IMR-90 (cell line): Measurements from ENCODE around the gene ADORA2A. TPM values are rescaled to one million over a fixed set of nuclear protein-coding genes. Genes with fewer than 3 reads are reported as not detected.

ENCODE experiments used
- ATAC-seq: fragments of 200-7000 bp; cut with Tn5 transposase; 2 replicates; pipeline ENCODE4 v1.9.1; 2020; ENCODE audit warnings: low read depth, mild to moderate bottlenecking, moderate library complexity
- BruUV-seq: library from RNA; stranded (reverse); fragments of 400-500 nt; replicated peaks from 2 replicates; lab custom pipeline; 2021; lab: Mats Ljungman, UMichigan
- CTCF ChIA-PET: fragments of 300-600 bp; formaldehyde crosslinking; extraction: SDS; loops from one replicate; lab custom pipeline; 2021; ENCODE audit warnings: antibody characterized with exemption; lab: Yijun Ruan, JAX
- POLR2A ChIA-PET: fragments of 300-600 bp; sonication (Branson Sonifier 250); formaldehyde crosslinking; loops from one replicate; lab custom pipeline; 2022; ENCODE audit warnings: antibody characterized with exemption; ENCODE audit not compliant: unreplicated experiment; lab: Charles Lee
- DNase-seq: peaks from one replicate; pipeline ENCODE4 v3.0.0; 2013
- H2AFZ ChIP-seq: replicated peaks from 2 replicates; pipeline ENCODE3; 2013; ENCODE audit warnings: low read length, mild to moderate bottlenecking; ENCODE audit not compliant: poor library complexity
- H2AK5ac ChIP-seq: 2 replicates; pipeline ENCODE4 v1.6.1; 2013; ENCODE audit warnings: low read depth, low read length, inconsistent platforms
- H2AK9ac ChIP-seq: replicated peaks from 2 replicates; pipeline ENCODE3; 2013; ENCODE audit warnings: mild to moderate bottlenecking, low read depth, low read length, moderate library complexity; ENCODE audit not compliant: poor library complexity
- H2BK120ac ChIP-seq: 2 replicates; pipeline ENCODE4 v1.6.1; 2013; ENCODE audit warnings: low read depth, low read length, inconsistent platforms
- H2BK15ac ChIP-seq: 3 replicates; pipeline ENCODE4 v1.6.1; 2013; ENCODE audit warnings: low read depth, low read length, inconsistent platforms
- H2BK20ac ChIP-seq: 2 replicates; pipeline ENCODE4 v1.6.1; 2013; ENCODE audit warnings: low read depth, mild to moderate bottlenecking, inconsistent platforms, low read length, moderate library complexity
- H2BK5ac ChIP-seq: 2 replicates; pipeline ENCODE4 v1.6.1; 2013; ENCODE audit warnings: mild to moderate bottlenecking, low read depth, low read length, inconsistent platforms; ENCODE audit not compliant: poor library complexity, severe bottlenecking
- H3K14ac ChIP-seq: replicated peaks from 2 replicates; pipeline ENCODE4 v1.6.1; 2013; ENCODE audit warnings: low read depth, low read length, inconsistent platforms
- H3K18ac ChIP-seq: 2 replicates; pipeline ENCODE4 v1.6.1; 2013; ENCODE audit warnings: low read depth, low read length, control low read depth
- H3K23ac ChIP-seq: 2 replicates; pipeline ENCODE4 v1.6.1; 2013; ENCODE audit warnings: low read depth, low read length, inconsistent platforms
- H3K27ac ChIP-seq: 2 replicates; pipeline ENCODE4 v1.5.1; 2013; ENCODE audit warnings: mild to moderate bottlenecking, control low read depth, low read length; ENCODE audit not compliant: insufficient read depth
- H3K27me3 ChIP-seq: 2 replicates; pipeline ENCODE4 v1.6.1; 2013; ENCODE audit warnings: low read length; ENCODE audit not compliant: control insufficient read depth, insufficient read depth
- H3K36me3 ChIP-seq: 2 replicates; pipeline ENCODE4 v1.6.1; 2013; ENCODE audit warnings: low read length, mixed read lengths; ENCODE audit not compliant: control insufficient read depth, insufficient read depth
- H3K4ac ChIP-seq: 2 replicates; pipeline ENCODE4 v1.6.1; 2013; ENCODE audit warnings: low read depth, low read length, inconsistent platforms
- H3K4me1 ChIP-seq: 2 replicates; pipeline ENCODE4 v1.6.1; 2013; ENCODE audit warnings: low read length, mixed read lengths; ENCODE audit not compliant: control insufficient read depth, insufficient read depth
- H3K4me2 ChIP-seq: 2 replicates; pipeline ENCODE4 v1.6.1; 2013; ENCODE audit warnings: low read depth, mild to moderate bottlenecking, control low read depth, low read length, moderate library complexity
- H3K4me3 ChIP-seq: 2 replicates; pipeline ENCODE4 v1.5.1; 2013; ENCODE audit warnings: low read depth, mild to moderate bottlenecking, control low read depth, low read length, moderate library complexity; ENCODE audit not compliant: insufficient read depth
- H3K56ac ChIP-seq: 2 replicates; pipeline ENCODE4 v1.6.1; 2013; ENCODE audit warnings: low read length, inconsistent platforms; ENCODE audit not compliant: insufficient read depth; ENCODE audit errors: extremely low read depth
- H3K79me1 ChIP-seq, 2 experiments: 2 replicates each; pipeline ENCODE4 v1.6.1; 2013; ENCODE audit warnings: low read length in 2 of 2, inconsistent platforms in 1 of 2, low read depth in 1 of 2
- H3K9ac ChIP-seq: 2 replicates; pipeline ENCODE4 v1.6.1; 2013; ENCODE audit warnings: low read depth, low read length, control low read depth
- H3K9me1 ChIP-seq: 2 replicates; pipeline ENCODE4 v1.6.1; 2013; ENCODE audit warnings: low read length, inconsistent platforms; ENCODE audit not compliant: insufficient read depth
- H3K9me3 ChIP-seq: 2 replicates; pipeline ENCODE4 v1.6.1; 2013; ENCODE audit warnings: low read length; ENCODE audit not compliant: control insufficient read depth, insufficient read depth
- H4K20me1 ChIP-seq: 2 replicates; pipeline ENCODE4 v1.6.1; 2013; ENCODE audit warnings: low read length, inconsistent platforms; ENCODE audit not compliant: insufficient read depth
- H4K5ac ChIP-seq: 2 replicates; pipeline ENCODE4 v1.6.1; 2013; ENCODE audit warnings: mild to moderate bottlenecking, low read depth, low read length, control low read depth
- H4K8ac ChIP-seq, 2 experiments: 2 replicates each; pipeline ENCODE4 v1.6.1; 2013; ENCODE audit warnings: low read depth in 2 of 2, low read length in 2 of 2, control low read depth in 1 of 2, inconsistent platforms in 1 of 2
- H4K91ac ChIP-seq: 2 replicates; pipeline ENCODE4 v1.6.1; 2013; ENCODE audit warnings: low read depth, low read length, inconsistent platforms; ENCODE audit not compliant: insufficient read depth
- CEBPB ChIP-seq: IDR thresholded peaks from 2 replicates; pipeline ENCODE4 v1.6.1; 2012; ENCODE audit warnings: low read depth, low read length, improper control_type of control experiment
- CHD1 ChIP-seq: IDR thresholded peaks from 2 replicates; pipeline ENCODE4 v1.6.1; 2012; ENCODE audit warnings: low read depth, low read length, improper control_type of control experiment
- MAZ ChIP-seq: IDR thresholded peaks from 2 replicates; pipeline ENCODE4 v1.6.1; 2012; ENCODE audit warnings: low read depth, mild to moderate bottlenecking, low read length, improper control_type of control experiment, moderate library complexity, borderline replicate concordance
- NFE2L2 ChIP-seq: fragments of 150-350 bp; IDR thresholded peaks from 2 replicates; pipeline ENCODE4 v1.6.1; 2016; ENCODE audit warnings: low read depth, mild to moderate bottlenecking, low read length
- WGBS, 2 experiments: methylation state at CpG; one replicate each; pipeline versions ENCODE4 v1.1.5 to v1.1.7; 2013; ENCODE audit warnings: missing lambda C conversion rate in 2 of 2; ENCODE audit not compliant: insufficient read length in 1 of 2; ENCODE audit errors: extremely low coverage in 2 of 2; 5-methylcytosine and 5-hydroxymethylcytosine counted together
- dilution Hi-C: fragments of 300-500 bp; cut with HindIII; formaldehyde crosslinking; loops from one replicate; pipeline ENCODE4 v1.14.3; 2018; ENCODE audit warnings: low sequenced_read_pairs; ENCODE audit not compliant: unreplicated experiment
- in situ Hi-C: fragments of 300-500 bp; cut with MboI; formaldehyde crosslinking; loops from 3 replicates; pipeline ENCODE4 v1.14.3; 2019; ENCODE audit warnings: low sequenced_read_pairs, inconsistent platforms, mixed read lengths
- intact Hi-C: fragments of 100-400 bp; cut with micrococcal nuclease; formaldehyde crosslinking; loops from 2 replicates; pipeline ENCODE4 v1.10.0; 2022
- polyA plus RNA-seq, 3 experiments: library from polyadenylated mRNA; depleted of rRNA; stranded (reverse); fragments of >200 nt; gene quantifications; 2 replicates each; pipeline ENCODE4 v1.2.3, GENCODE V29; 2012; ENCODE audit warnings: low replicate concordance in 1 of 3
- total RNA-seq: library from RNA; depleted of rRNA; stranded (reverse); fragments of >200 nt; gene quantifications from 2 replicates; pipeline ENCODE4 v1.2.3, GENCODE V29; 2012
- TF ChIP-seq, protein P1 (sequence below): conservative IDR thresholded peaks from 2 replicates; pipeline ENCODE4 v1.5.1; 2012; ENCODE audit warnings: mild to moderate bottlenecking, low read depth, low read length, improper control_type of control experiment

The ADORA2A gene
- total and polyA plus RNA-seq, 2 of the 4 experiments (the other 2 are of a cell fraction) = 0.36 to 1.1 TPM

GRCh38 chr22:24435323-24435645 lies 7.9 kb downstream of the ADORA2A start:
- no peak for ATAC-seq
- no CpG with 5 or more reads among the region's 2 CpGs for WGBS, 2 experiments
- Histone ChIP-seq H4K20me1 (no peaks in the 10 kb centered on the region), H3K56ac (no peak overlapping the region), H3K9me3 (no peaks in the 10 kb centered on the region), H2BK20ac (no peak overlapping the region), H2BK120ac (no peak overlapping the region), H2AK9ac (no peak overlapping the region), H3K4me1 (peaks cover 12% of the 10 kb centered on the region), H3K27ac (no peak overlapping the region), H3K4me3 (no peak overlapping the region), H3K27me3 (no peaks in the 10 kb centered on the region), H3K4ac (no peak overlapping the region), H2BK15ac (no peak overlapping the region), H3K79me1 (no peaks in the 10 kb centered on the region), H3K36me3 (no peaks in the 10 kb centered on the region), H3K4me2 (no peak overlapping the region), H4K8ac (no peak overlapping the region), H4K5ac (no peak overlapping the region), H3K18ac (no peak overlapping the region), H3K23ac (no peak overlapping the region), H4K91ac (no peak overlapping the region), H3K14ac (no peak overlapping the region), H3K9me1 (peaks cover 2% of the 10 kb centered on the region), H3K9ac (no peak overlapping the region), H2AFZ (no peak overlapping the region), H2AK5ac (peak overlapping the region; percentile 13; the same call in 1 of the 2 replicates), H2BK5ac (no peak overlapping the region)
- CTCF ChIA-PET = no interaction called here
- POLR2A ChIA-PET = no interaction called here
- in situ Hi-C loops = no loop called here
- BruUV-seq = no TSS peak
- dilution Hi-C loops = no loop called here
- no peak for DNase-seq
- TF ChIP-seq CHD1 (no peak), MAZ (no peak), NFE2L2 (no peak), CEBPB (no peak)
- TF ChIP-seq, protein P1, sequence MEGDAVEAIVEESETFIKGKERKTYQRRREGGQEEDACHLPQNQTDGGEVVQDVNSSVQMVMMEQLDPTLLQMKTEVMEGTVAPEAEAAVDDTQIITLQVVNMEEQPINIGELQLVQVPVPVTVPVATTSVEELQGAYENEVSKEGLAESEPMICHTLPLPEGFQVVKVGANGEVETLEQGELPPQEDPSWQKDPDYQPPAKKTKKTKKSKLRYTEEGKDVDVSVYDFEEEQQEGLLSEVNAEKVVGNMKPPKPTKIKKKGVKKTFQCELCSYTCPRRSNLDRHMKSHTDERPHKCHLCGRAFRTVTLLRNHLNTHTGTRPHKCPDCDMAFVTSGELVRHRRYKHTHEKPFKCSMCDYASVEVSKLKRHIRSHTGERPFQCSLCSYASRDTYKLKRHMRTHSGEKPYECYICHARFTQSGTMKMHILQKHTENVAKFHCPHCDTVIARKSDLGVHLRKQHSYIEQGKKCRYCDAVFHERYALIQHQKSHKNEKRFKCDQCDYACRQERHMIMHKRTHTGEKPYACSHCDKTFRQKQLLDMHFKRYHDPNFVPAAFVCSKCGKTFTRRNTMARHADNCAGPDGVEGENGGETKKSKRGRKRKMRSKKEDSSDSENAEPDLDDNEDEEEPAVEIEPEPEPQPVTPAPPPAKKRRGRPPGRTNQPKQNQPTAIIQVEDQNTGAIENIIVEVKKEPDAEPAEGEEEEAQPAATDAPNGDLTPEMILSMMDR = no peak
- intact Hi-C loops = no loop called here
